Spleen (tissue), 7 donors: ENCODE measurements around the gene POU2F1.

ENCODE experiments used
- POLR2A ChIP-seq, 3 donors: fragments of 450-650 bp; IDR thresholded peaks; one replicate each; pipeline ENCODE4 v1.5.1; 2017; ENCODE audit warnings: antibody characterized with exemption in 3 of 3, mild to moderate bottlenecking in 1 of 3
- POLR2AphosphoS5 ChIP-seq, 3 donors: sonication (generic); formaldehyde crosslinking; IDR thresholded peaks; one replicate each; pipeline ENCODE4 v1.5.1; 2017; ENCODE audit warnings: antibody characterized with exemption in 3 of 3
- TF ChIP-seq, protein P1 (sequence below), 11 experiments: fragments of 200-600 bp in 7 of 11; fragments of 450-650 bp in 4 of 11; sonication (generic) in 4 of 11; IDR thresholded peaks in 8 of 11; conservative IDR thresholded peaks in 3 of 11; 1 replicate in 7 of 11; 2 replicates in 4 of 11; pipeline versions ENCODE4 v1.4.0 to v1.8.0; 2016 to 2021; ENCODE audit warnings: antibody characterized with exemption in 11 of 11, inconsistent platforms in 4 of 11, mild to moderate bottlenecking in 1 of 11
- donor health status: DM: no; HTN: no; CAD: no; lungs with moderate emphysema.
- donor health status: DM: no; HTN: no; CAD: no.
- donor health status: DM: no; HTN: no; CAD: no.

GRCh38 chr1:167186771-167187170, 33.9 kb upstream of the POU2F1 start:
- TF ChIP-seq, protein P1, sequence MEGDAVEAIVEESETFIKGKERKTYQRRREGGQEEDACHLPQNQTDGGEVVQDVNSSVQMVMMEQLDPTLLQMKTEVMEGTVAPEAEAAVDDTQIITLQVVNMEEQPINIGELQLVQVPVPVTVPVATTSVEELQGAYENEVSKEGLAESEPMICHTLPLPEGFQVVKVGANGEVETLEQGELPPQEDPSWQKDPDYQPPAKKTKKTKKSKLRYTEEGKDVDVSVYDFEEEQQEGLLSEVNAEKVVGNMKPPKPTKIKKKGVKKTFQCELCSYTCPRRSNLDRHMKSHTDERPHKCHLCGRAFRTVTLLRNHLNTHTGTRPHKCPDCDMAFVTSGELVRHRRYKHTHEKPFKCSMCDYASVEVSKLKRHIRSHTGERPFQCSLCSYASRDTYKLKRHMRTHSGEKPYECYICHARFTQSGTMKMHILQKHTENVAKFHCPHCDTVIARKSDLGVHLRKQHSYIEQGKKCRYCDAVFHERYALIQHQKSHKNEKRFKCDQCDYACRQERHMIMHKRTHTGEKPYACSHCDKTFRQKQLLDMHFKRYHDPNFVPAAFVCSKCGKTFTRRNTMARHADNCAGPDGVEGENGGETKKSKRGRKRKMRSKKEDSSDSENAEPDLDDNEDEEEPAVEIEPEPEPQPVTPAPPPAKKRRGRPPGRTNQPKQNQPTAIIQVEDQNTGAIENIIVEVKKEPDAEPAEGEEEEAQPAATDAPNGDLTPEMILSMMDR (IDR thresholded peaks at IDR 0.05 in 8 of 11, conservative IDR thresholded peaks at IDR 0.05 in 3 of 11): no peak
- TF ChIP-seq POLR2A (IDR thresholded peaks at IDR 0.05) (no peak), POLR2AphosphoS5 (IDR thresholded peaks at IDR 0.05) (no peak)
